NOMO-1 treated with DMSO at 0.1 percent for 48 hours (cell line): ENCODE measurements around the gene TRIB2.

ENCODE experiments used
- DNase-seq: peaks from one replicate; lab custom pipeline; 2025; ENCODE audit not compliant: unreplicated experiment; lab: John Stamatoyannopoulos, UW

Gene TRIB2

DNA sequence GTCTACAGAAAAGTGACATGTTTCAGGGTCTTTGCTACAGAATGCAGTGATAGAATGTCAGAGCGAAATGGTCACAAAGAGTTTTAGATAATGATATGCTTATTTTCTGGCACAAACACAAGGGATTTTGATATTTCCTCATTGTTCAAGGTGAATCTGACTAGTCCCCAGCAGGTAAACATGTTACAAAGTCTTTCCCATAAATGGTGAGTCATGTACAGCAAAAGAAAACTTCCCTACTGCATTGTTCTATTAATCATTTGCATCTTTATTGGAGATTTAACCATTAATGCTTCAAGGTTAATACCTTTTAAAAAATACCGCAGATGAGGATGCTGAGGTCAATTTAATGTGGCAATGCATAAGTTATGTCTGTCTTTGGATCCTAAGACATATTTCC, 19.1 kb upstream of the TRIB2 start:
- DNase-seq = no peak

DNA sequence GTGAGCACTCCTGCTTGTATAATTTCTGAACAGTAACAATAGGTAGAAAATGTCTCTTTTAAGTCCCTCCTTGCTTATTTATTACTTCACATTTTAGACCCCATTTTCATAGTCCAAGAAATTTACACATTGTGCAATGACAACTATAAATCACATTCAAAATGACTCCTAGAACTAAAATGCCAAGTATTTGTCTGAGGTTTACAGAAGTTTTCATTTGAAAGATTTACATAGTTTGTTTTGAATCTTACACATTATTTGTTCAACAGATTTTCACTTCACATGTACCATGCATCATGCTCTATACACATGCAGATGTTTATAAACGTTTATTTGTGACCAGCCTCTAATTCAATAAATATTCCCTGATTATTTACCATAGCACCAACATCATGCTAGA, 15.7 kb upstream of the TRIB2 start:
- no peak for DNase-seq

DNA sequence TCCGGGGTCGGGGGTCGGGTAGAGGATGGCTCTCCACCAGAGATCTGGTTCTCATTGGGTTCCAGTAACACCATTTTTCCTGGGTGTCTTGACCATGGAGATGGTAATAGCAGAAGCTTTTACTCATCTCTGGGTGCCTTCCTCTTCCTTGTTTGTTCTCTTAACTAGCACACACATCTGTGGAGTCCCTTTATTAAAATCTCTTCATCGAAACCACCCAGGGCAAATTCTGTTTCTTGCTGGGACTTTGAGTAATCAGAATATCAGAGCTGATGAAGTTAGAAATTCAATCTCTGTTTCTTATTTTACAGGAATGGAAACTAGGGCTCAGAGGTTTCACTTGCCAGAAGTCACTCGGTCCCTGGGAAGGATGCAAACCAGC, 15.0 kb upstream of the TRIB2 start:
- no peak for DNase-seq

DNA sequence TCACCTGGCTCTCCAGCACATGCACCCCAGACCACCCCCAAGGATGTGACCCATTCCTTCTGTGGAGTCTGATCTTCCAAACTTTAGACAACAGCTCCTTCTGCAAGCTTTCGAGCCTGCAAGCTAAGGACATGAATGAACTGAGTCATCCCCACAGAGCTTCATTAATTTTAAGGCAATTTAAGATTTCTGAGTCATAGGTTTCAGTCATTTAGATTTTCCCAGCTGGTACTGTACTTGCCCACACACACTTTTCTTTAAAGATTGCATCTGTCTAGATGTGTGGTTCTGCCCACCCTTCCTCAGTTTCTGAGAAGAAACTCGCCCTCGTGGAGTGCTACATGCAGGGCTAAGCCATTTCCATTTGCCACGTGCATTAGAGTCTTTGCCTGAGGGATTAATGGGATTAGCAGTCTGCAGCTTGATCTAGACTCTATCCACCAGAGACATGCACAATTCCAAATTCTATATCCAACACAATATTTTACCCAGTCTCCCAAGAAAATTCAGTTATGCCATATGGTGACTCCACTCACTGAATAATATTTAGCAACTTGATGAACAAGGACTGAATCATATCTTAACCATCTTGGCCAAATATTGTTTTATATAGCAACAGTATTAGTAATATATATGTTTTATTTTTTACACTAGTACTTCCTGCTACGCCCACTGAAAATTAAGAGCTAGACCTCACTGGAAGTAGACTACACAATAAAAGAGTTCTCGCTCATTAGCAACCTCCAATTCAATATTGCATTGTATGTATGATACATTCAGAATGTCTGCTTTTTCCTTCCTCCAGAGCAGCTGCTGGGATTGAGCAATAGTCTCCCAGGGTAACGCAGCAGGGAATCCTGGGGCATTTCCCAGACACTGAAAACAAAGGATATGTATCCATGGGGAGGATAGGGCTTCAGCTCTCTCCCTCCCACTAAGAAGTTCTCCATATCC, 14.3 kb upstream of the TRIB2 start:
- no peak for DNase-seq

DNA sequence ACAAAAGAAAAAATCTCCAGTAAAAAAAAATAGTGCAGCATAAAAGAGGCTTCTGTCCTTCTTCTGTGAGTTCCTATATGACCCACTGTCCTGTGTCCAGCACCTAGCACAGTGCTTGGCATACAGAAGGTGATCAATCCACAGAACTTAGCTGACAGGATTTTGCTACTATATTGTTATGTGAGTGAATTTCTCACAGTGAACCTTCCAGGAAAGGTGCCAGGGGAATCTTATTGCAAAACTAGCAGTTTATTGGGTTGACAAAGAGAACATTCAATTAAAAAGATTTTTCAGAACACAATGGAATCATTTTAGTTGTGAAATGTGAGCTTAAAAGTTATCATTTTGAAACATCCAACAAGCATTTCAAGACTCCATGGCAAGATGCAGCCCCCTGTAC, 12.4 kb upstream of the TRIB2 start:
- DNase-seq = no peak

DNA sequence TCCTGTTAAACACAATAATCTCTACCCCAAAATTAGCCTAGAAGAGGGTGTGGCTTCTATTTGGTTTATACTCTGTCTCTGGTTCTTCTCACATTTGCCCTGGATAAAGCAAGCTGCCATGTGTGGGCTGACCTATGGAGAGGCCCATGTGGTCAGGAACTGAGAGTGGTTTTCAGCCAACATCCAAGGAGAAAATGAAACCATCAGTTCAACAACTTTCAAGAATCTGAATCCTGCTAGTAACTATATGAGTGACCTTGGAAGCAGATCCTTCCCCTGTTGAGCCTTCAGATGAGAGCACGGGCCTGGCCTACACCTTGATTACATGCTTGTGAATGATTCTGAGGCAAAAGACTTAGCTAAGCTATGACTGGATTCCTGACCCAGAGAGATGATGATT, 11.5 kb upstream of the TRIB2 start:
- DNase-seq = no peak

DNA sequence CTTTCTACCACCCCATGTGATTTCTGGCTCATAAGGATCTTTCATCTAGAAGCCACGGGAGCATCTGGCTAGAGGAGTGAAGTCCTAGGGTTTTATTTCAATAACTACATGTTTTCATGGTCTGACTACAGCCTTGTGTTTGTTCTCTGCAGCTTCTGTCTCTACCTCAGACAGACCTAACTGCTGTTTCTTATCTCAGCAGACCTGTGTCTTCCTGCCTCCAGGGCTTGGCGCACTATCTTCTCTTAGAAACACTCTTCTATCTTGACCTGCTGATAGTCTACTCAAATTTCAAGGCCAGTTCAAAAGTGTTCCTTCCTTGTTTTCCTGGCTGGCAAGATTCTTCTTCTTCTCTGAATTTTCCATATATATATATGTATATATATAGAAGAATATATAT, 11.0 kb upstream of the TRIB2 start:
- DNase-seq = no peak

DNA sequence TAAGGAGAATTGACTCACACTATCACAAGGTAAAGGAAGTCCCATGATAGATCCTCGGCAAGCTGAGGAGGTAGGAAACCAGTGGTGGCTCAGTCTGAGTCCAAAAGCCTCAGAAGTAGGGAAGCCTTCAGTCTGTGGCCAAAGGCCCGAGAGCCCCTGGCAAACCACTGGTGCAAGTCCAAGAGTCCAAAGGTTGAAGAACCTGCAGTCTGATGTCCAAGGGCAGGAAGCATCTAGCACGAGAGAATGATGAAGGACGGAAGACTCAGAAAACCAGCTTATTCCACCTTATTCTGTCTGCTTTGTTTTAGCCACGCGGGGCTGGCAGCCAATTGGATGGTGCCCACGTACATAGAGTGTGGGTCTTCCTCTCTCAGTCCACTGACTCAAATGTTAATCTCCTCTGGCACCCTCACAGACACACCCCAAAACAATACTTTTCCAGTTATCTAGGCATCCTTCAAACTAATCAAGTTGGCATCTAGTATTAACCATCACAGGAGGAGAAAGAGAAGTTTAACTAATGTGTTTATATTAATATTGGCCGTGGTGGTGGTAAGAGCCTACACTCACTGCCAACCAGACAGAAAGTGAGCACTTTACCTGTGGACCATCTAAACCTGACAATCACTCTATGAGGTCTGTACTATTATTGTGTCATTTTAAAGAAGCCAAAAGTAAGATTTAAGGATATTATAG, 8.1 kb upstream of the TRIB2 start:
- no peak for DNase-seq

DNA sequence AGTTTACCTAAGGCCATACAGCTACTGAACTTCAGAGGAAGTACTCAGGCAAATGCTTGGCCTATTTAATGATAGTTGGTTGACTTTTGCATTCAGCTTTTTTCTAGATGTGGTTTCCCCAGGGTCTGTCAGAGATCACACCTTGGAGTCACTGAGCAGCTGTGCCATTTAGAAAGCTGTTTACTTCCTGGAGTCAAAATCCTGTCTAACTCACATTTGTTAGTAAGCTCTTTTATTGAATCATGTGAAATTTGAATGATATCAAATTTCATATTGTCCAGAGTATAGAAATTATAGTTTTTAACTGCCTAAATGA, 7.6 kb upstream of the TRIB2 start:
- no peak for DNase-seq

DNA sequence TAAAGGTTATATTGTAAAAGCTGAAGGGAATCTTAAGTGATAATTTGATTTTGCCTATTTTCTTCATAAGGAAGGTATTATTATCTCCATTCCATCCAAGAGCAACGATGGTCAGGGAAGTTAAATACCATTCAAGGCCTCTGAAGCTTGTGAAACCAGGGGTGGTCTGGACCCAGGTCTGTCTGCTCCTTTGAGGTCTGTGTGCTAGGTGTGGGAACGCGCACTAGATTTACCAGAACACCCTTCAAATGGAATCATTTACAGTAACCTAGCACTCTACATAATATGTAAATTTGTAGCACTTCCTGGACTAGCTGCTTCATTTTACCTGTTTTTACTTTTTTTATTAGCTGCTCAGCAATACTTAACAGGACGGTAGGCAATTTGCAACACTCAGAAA, 6.4 kb upstream of the TRIB2 start:
- no peak for DNase-seq

DNA sequence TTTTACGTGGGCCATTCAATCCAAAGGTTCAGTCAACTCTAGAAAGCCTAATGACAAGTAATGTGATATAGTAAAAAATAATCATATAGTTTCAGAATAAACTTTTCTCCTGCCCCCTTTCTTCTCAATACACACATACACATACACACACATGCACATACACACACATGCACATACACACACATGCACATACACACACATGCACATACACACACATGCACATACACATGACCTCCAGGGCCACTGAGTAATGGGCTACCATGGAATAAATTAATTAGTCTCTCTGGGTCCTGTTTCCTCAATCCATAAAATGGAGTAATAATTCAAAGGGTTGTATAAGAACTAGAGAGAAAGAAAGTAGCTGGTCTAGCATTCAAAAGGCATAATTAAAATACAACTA, 5.4 kb upstream of the TRIB2 start:
- DNase-seq = no peak

DNA sequence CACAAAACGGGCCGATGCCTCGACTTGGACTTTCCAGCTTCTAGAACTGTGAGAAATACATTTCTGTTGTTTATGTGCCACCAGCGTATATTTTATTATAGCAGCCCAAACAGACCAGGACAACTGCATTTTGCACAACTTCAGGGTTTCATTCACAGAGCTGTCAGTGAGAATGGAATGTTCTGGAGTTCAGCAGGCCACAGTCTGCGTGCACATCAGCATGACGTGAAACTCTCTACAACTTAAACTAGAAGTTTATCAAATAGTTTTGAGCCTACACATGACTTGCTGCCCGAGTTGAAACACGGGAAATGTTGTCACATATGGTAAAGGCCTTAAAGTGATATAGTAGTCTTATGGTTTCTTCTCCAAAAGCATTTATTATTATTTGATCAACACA, 3.9 kb upstream of the TRIB2 start:
- no peak for DNase-seq

DNA sequence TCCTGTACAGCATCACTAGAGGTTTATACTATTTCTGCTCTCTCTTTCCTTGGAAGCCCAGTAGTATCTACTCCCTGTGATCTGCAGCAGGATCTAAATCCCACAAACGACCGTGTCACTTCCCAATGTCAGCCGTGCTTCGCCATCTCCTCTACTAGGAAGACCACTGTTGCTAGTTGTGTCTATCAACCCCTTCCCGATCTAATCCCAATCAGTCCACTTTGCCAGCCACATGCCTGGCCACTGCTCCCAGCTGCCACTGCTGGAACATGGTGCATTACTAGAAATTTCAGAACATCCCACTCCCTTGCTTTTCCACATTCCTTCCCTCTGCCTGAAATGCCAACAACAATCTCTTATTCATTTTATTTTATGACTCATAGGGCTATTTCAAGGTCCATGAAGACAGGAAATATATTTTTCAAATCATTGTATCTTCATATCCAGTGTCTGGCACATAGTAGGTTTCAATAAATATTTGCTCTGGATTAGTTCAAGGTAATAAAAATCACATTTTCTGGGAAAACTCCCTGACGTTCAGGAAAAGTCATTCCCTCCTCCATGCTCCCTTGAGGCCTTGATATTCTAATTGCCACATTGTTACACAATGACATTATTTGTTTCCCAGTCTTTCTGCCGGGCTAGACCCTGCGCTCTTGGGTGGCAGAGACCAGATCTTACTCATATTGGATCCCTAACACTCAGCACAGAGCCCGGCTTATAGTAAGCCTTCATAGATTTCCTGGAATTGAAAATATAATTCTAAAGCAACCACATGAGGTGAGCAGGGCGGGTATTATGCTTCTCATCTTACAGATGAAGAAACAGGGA, 2.1 kb upstream of the TRIB2 start:
- no peak for DNase-seq

DNA sequence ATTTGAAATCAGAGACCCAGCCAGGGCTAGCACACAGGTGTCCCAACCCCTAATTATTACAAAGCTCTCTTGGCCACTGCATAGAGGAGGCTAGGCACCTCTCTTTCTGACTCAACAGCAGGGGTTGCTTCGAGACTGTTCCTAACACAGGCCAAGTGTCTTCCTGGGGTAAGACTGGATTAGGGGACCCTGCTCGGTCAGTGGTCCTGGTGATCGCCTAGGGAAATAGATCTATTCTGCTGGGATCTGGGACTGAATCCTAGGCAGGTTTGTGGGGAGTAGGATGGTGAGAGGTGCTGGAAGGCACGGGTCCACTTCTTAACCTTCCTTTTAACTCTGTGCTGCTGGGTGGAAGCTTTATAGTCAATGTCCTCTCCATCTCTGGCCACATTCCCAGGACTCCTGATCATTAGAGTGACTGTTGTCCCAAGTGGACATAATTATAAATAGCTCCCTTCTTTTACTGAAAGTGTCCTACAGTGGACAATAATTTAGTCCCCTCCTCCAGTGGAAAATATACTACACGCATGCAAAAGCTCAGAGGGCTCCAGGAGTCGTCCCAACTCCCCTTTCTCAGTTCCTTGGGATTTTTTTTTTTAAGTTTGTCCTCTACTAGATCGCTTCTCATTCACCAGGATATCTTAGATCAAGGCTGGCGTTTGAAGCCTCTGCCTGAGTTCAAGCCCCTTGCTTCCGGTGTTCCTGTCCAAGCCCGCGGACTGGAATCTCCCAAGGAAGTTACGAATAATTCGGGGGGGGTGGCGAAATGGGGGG, 1.3 kb upstream of the TRIB2 start:
- no peak for DNase-seq

DNA sequence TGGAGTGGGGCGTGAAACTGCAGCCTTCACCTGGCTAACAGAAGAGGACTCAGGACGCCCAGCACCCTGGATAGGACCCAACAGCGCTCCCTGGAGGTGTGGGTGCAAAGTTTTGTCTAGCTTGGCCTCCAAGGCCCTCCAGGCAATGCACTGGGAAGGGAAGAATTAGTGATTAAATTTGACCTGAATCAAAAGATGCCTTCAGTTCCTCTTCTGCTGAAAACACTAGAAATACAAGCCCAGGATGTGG, 779 bp upstream of the TRIB2 start:
- peak; percentile 72 for DNase-seq

DNA sequence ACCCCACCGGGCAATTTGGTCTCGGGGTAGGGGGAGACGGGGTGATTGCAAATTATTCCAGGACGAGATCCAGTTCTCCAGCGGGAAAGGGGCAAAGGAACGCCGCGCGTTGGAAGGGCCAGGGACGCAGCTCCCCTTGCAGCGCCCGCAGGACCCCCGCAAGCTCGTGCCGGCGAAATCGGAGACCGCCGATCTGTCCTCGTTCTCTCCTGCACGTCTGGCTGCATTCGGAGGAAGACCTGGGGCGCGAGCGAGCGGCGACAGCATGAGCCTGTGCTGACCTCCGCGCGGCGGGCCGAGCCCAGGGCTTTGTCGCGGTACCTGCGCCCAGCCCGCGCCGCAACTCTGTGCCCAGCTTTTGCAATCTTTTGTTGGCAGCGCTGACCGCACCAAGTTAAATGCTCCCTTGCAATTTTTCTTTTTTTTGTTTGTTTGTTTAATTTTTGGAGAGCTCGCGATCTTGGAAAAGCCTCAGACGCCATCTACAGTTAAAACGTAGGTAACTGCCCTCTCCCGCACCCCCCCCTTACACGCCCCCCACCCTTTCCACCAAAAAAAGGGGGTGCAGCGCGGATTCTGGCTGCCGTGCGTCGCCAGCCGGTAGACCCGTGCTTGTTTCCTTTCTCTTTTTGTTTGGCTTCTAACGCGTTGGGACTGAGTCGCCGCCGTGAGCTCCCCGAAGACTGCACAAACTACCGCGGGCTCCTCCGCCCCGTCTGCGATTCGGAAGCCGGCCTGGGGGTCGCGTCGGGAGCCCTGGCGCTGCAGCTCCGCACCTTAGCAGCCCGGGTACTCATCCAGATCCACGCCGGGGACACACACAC, 667 bp downstream of the TRIB2 start:
- DNase-seq = peak; percentile 51

DNA sequence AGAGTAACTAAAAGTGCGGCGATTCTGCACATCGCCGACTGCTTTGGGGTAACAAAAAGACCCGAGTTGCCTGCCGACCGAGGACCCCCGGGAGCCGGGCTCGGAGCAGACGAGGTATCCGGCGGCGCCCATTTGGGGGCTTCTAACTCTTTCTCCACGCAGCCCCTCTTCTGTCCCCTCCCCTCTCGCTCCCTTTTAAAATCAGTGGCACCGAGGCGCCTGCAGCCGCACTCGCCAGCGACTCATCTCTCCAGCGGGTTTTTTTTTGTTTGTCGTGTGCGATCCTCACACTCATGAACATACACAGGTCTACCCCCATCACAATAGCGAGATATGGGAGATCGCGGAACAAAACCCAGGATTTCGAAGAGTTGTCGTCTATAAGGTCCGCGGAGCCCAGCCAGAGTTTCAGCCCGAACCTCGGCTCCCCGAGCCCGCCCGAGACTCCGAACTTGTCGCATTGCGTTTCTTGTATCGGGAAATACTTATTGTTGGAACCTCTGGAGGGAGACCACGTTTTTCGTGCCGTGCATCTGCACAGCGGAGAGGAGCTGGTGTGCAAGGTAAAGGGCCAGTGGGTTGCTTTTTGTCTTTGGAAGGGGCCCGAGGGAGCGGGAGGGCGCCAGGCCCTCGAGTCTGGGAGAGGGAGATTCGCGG, 1.4 kb downstream of the TRIB2 start:
- no peak for DNase-seq

DNA sequence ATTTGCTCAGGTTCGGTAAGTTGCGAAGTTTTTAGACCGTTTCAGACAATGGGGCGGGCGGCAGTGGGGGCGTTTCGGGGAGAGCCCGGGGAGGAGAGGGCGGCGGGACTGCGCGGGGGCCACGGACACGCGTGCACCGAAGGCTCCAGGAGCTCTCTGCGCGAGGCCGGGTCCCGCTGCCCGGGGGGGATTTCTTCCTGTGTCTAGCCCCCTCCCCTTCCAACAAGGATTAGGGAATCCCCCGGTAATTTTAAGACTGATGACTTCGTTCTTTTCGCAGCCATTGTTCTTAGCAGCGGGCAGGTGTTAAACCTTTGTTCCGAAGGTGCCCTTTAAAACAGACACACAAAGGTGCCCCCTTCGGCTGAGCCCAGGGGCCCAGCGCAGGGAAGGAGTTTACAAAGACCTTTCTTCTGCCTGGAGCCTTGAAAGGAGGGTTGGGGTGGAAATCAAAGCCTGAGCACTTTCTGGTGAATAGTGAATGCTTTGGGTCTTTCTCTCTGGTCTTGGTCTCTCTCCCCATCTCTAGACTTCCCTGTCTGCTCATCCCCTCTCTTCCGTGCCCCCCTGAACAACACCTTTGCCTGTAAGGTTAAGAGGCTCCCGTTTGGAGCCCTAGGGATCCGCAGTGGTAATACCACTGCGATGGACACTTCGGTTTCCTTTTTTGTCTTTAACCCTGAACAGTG, 2.1 kb downstream of the TRIB2 start:
- no peak for DNase-seq
